DND-41 (cell line): Measurements from ENCODE around the gene BEND3.

Experiments
- CTCF ChIP-seq: IDR thresholded peaks from 2 replicates; pipeline ENCODE4 v1.5.1; 2012; ENCODE audit warnings: borderline replicate concordance, low read length, moderate library complexity, mild to moderate bottlenecking; ENCODE audit not compliant: poor library complexity, severe bottlenecking; ENCODE audit errors: extremely low read depth
- EZH2 ChIP-seq: IDR thresholded peaks from 3 replicates; pipeline ENCODE4 v1.6.1; 2012; ENCODE audit warnings: borderline replicate concordance, low read depth, mild to moderate bottlenecking, moderate library complexity, low read length, inconsistent platforms; ENCODE audit not compliant: severe bottlenecking

GRCh38 chr6:107115695-107116327, 496 bp upstream of the BEND3 start:
- TF ChIP-seq CTCF = no peak
- TF ChIP-seq EZH2 = peak; percentile 89
